ENCODE data around the gene MICU1. TPM values are rescaled to one million over a fixed set of nuclear protein-coding genes. Genes with fewer than 3 reads are reported as not detected.

The MICU1 gene
- total and polyA plus RNA-seq, 2 of the 13 experiments (the other 11 are each of a cell fraction or from before 2014, with no cell fraction given): 32.5 to 56.1 TPM

- TF ChIP-seq FOXP4 (CRISPR knock-in tag; IDR thresholded peaks at IDR 0.05): no peak
- TF ChIP-seq GATAD2A (CRISPR knock-in tag; IDR thresholded peaks at IDR 0.05): 0 out of 2 replicates have a peak, but pooled peaks have one; percentile 15
- TF ChIP-seq ZNF556 (CRISPR knock-in tag; IDR thresholded peaks at IDR 0.05; ENCODE audit: borderline replicate concordance): no peak
- no peak for TF ChIP-seq TAF15 (IDR thresholded peaks at IDR 0.05; ENCODE audit: low read depth, low read length, poor library complexity, severe bottlenecking)
- TF ChIP-seq NCOA2 (CRISPR knock-in tag; IDR thresholded peaks at IDR 0.05): 0 out of 2 replicates have a peak, but pooled peaks have one; percentile 21
- TF ChIP-seq NFKBIZ (CRISPR knock-in tag; IDR thresholded peaks at IDR 0.05): 0 out of 2 replicates have a peak, but pooled peaks have one; percentile 35
- TF ChIP-seq TMF1 (CRISPR knock-in tag; IDR thresholded peaks at IDR 0.05; ENCODE audit: low read depth): no peak
- no peak for TF ChIP-seq KLF15 (CRISPR knock-in tag; IDR thresholded peaks at IDR 0.05; ENCODE audit: borderline replicate concordance)
- no peak for TF ChIP-seq ZNF350 (CRISPR knock-in tag; IDR thresholded peaks at IDR 0.05; ENCODE audit: borderline replicate concordance, low read depth)
- no peak for TF ChIP-seq SMARCC2 (IDR thresholded peaks at IDR 0.05)
- TF ChIP-seq KDM4B (CRISPR knock-in tag; IDR thresholded peaks at IDR 0.05): no peak
- 0 out of 2 replicates have a peak, but pooled peaks have one; percentile 19 for TF ChIP-seq ZNF460 (CRISPR knock-in tag; IDR thresholded peaks at IDR 0.05; ENCODE audit: borderline replicate concordance)
- TF ChIP-seq ZFP36 (IDR thresholded peaks at IDR 0.05; ENCODE audit: borderline replicate concordance, low read depth, low read length, partially characterized antibody): no peak
- TF ChIP-seq RAD21 (CRISPR knock-in tag; IDR thresholded peaks at IDR 0.05): no peak
- no peak for TF ChIP-seq ZNF280B (CRISPR knock-in tag; IDR thresholded peaks at IDR 0.05; ENCODE audit: borderline replicate concordance)
- no peak for TF ChIP-seq ZNF891 (CRISPR knock-in tag; IDR thresholded peaks at IDR 0.05)
- TF ChIP-seq ZMAT3 (CRISPR knock-in tag; conservative IDR thresholded peaks at IDR 0.05): no peak
- no peak for TF ChIP-seq SOX13 (IDR thresholded peaks at IDR 0.05)
- TF ChIP-seq SOX13 (CRISPR knock-in tag; conservative IDR thresholded peaks at IDR 0.05 in 1 of 2, IDR thresholded peaks at IDR 0.05 in 1 of 2): peak in 1 of 2 experiments; percentile 48; a peak in 1 of 4 replicates
- TF ChIP-seq ZNF775 (CRISPR knock-in tag; IDR thresholded peaks at IDR 0.05; ENCODE audit: borderline replicate concordance): peak; percentile 70; the same call in 1 of the 2 replicates
- no peak for TF ChIP-seq SKI (IDR thresholded peaks at IDR 0.05; ENCODE audit: partially characterized antibody)
- no peak for TF ChIP-seq ATF4 (CRISPR knock-in tag; IDR thresholded peaks at IDR 0.05)
- TF ChIP-seq ZNF619 (CRISPR knock-in tag; IDR thresholded peaks at IDR 0.05): no peak
- no peak for TF ChIP-seq ZNF160 (CRISPR knock-in tag; IDR thresholded peaks at IDR 0.05)
Measured at GRCh38 chr10:72638586-72639440, 12.9 kb upstream of the MICU1 start (continued).

Measured in HepG2 (cell line).